GM10248 (cell line): ENCODE measurements around the gene PAX5.

Experiments used
- CTCF ChIA-PET: fragments of 300-600 bp; sonication (Branson Sonifier 250); formaldehyde crosslinking; extraction: SDS; loops from one replicate; lab custom pipeline; 2021; ENCODE audit warnings: antibody characterized with exemption; lab: Yijun Ruan, JAX
- POLR2A ChIA-PET: fragments of 350-650 bp; sonication (Branson Sonifier 250); formaldehyde crosslinking; extraction: SDS; loops from one replicate; lab custom pipeline; 2020; ENCODE audit warnings: antibody characterized with exemption; lab: Yijun Ruan, JAX
- DNase-seq: peaks from one replicate; pipeline ENCODE4 v3.0.0; 2012; ENCODE audit errors: extremely low spot score
- TF ChIP-seq, protein P1 (sequence below): IDR thresholded peaks from 2 replicates; pipeline ENCODE4 v1.5.1; 2012; ENCODE audit warnings: mild to moderate bottlenecking, low read depth; ENCODE audit errors: extremely low read depth, missing control alignments, control extremely low read depth

PAX5 gene

DNA sequence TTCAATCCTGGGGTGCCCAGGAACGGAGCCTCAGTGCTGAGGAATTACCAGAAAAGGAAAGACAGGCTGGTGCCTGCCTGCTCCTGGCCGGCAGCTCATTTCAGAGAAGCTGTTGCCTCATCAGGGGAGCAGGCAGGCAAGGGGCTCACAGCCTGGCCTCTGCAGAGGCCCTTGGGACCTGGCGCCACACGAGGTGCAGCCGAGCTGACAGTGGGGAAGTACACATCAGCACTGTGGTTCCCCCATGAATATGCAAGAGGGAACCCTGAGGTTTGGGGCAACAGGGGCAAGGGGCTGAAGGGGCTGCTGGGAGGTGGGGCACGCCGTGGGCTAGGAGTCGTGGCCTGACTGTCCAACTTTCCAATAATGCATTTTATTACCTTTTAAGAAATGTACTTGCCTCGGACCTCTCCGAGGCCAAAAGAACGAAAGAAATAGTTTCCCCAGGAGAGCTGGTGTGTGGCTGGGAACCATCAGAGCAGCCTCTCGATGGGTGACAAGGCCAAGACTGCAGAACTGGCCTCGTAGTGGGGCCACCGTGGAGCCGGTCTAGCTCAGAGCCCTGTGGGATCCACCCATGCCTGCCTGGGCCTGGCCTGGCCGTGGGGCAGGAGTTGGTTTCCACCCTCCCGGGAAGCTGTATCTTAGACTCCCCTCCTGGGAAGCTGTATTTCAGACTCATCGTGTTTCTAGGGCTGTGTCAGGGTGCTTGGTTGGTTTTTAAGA is 198.6 kb downstream of the PAX5 start:
- POLR2A ChIA-PET: interaction anchor here (0.6 kb wide), 1 partner anchor 1059 kb away, joined by 3 read pairs; no protein-coding TSS in a partner anchor
- TF ChIP-seq, protein P1, sequence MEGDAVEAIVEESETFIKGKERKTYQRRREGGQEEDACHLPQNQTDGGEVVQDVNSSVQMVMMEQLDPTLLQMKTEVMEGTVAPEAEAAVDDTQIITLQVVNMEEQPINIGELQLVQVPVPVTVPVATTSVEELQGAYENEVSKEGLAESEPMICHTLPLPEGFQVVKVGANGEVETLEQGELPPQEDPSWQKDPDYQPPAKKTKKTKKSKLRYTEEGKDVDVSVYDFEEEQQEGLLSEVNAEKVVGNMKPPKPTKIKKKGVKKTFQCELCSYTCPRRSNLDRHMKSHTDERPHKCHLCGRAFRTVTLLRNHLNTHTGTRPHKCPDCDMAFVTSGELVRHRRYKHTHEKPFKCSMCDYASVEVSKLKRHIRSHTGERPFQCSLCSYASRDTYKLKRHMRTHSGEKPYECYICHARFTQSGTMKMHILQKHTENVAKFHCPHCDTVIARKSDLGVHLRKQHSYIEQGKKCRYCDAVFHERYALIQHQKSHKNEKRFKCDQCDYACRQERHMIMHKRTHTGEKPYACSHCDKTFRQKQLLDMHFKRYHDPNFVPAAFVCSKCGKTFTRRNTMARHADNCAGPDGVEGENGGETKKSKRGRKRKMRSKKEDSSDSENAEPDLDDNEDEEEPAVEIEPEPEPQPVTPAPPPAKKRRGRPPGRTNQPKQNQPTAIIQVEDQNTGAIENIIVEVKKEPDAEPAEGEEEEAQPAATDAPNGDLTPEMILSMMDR: no peak
- DNase-seq: no peak
- CTCF ChIA-PET: interaction anchor here (0.8 to 1.4 kb wide), 3 partner anchors 19 to 106 kb away, joined by 3 to 4 read pairs (median 3); no protein-coding TSS in a partner anchor

DNA sequence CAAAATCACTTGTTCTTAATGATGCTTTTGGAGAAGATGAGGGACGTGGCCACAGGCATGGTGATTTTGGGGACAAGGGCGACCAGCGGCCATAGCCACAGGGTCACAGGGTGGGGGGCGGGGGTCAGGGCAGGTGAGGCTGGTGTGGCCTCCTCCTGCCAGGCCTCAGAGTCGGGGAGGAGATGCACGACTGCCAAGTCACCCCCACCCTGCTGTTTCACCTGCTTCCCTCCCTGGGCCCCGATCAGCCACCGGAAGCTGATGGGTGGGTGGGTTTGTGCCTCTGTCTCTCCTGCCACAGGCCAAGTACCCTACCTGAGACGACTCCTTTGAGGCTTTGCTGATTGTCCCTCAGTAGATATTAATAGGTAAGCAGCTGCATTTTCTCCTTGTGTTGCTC is 199.3 kb downstream of the PAX5 start:
- no peak for DNase-seq
- POLR2A ChIA-PET: no interaction called here
- CTCF ChIA-PET: interaction anchor here (0.8 to 1.4 kb wide), 3 partner anchors 20 to 106 kb away, joined by 3 to 4 read pairs (median 3); no protein-coding TSS in a partner anchor
- TF ChIP-seq, protein P1: no peak

DNA sequence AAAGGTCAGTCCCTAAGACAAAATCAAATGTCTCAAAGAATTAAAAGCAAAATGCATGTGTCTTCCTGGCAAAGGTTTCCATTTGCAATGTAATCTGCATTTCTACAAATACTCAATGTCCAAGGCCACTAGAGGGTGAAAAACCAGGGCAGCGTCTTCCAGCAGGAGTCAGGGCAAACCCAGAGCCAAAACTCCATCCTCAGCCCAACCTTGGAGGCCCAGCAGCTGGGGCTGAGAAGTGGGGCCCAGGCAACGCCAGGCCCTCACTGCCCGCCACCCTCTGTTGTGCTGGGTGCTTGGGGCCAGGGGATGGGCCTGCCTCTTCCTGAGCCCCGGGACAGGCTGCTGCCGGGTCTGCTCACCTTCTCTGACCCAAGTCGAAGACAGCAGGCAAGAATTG is 200.1 kb downstream of the PAX5 start:
- ChIA-PET CTCF (no interaction called here), POLR2A (no interaction called here)
- TF ChIP-seq, protein P1: no peak
- DNase-seq: no peak

DNA sequence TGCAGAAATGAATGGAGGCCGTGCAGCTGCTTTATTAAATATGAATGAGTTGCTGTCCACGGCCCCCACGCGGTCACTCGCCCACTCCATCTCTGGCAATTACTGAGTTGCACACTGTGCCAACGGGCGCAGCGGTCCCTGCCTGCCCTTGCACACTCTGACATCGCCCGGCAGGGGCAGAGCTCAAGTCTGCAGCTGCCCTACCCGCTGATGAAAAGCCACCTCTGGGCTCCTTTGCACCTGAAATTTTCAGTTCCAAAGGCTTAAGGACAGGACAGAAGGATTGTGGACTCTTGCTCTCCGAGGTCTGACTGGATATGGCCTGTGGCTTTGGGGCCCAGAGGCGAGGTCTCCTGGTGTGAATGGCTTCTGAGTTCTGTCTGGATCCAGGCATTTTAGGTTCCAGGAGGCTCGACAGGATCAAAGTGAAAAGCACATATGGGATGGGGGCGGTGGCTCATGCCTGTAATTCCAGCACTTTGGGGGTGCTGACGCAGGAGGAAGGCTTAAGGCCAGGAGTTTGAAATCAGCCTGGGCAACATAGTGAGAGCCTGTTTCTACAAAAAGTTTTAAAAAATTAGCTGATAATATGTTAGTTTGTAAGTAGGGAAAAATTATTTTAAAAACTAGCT is 201.8 kb downstream of the PAX5 start:
- POLR2A ChIA-PET: no interaction called here
- DNase-seq: no peak
- TF ChIP-seq, protein P1: no peak
- CTCF ChIA-PET: interaction anchor here (0.6 to 1.3 kb wide), 2 partner anchors 41 to 192 kb away, joined by 3 to 4 read pairs; no protein-coding TSS in a partner anchor

DNA sequence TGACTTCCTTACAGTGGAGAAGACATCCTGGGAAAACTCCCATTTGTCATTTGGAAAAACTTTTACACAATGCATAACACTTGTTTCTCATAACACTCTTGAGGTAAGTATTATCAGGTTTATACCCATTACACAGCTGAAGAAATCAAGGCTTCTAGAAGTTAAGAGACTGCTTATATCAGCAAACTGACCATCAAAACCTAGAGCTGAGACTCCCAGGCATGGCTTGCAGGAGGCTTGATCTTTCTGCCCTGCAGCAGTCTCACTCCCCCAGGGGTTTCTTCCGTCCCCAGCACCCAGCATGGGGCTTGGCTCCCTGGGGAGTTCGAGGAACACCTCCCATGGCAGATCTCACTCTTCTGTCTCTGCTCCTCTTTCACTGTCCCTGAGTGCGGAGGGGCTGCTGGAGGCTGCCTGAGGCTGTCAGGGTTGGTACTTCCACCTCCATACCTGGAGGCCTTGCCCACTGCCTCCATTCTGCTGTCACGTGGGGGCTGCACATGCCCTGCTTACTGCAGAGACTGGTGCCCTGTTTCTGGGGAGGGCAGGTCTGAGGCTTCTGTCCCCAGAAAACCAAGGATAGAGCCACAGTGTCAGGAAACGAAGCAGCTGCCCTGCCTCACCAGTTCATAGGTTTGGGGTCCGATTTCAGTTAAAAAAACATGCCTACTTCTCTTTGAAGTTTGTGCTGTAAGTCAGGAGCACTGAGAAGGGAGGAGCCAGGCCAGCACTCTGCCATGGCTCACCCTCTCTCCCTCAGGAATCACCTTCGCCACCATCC is 202.5 kb downstream of the PAX5 start:
- ChIA-PET POLR2A (no interaction called here), CTCF (interaction anchor here (1.6 kb wide), 1 partner anchor 9 kb away, joined by 4 read pairs; no protein-coding TSS in a partner anchor)
- no peak for DNase-seq
- TF ChIP-seq, protein P1: no peak

DNA sequence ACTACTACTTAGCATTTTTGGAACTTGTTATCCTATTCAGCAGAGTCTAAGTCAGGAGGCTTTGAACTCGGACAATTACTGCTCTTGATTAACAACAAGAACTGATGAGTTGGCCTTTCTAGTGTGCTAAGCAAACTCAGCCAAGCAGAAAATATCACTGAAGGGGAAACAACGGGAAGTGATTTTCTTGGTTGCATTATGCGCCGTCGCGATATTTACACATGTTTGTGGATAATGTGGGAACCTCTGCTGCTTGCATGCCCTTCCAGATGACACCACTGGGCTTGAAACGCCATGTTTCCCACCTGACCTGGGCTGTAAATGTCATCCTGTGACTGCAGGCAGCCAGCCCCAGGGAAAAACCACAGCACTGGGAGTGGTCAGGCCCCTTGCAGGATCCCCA is 205.5 kb downstream of the PAX5 start:
- POLR2A ChIA-PET: no interaction called here
- CTCF ChIA-PET: interaction anchor here (0.9 to 1.3 kb wide), 2 partner anchors 11 to 38 kb away, joined by 3 read pairs; no protein-coding TSS in a partner anchor
- DNase-seq: no peak
- TF ChIP-seq, protein P1: no peak
